GM12878 (cell line): ENCODE measurements around the gene TNFRSF14. TPM values are rescaled to one million over a fixed set of nuclear protein-coding genes. Genes with fewer than 3 reads are reported as not detected.

Experiments used
- ATAC-seq: fragments of 200-7000 bp; cut with Tn5 transposase; 3 replicates; pipeline ENCODE4 v1.9.1; 2020; ENCODE audit warnings: mild to moderate bottlenecking, moderate library complexity
- BruUV-seq: library from RNA; stranded (reverse); fragments of 400-500 nt; replicated peaks from 2 replicates; lab custom pipeline; 2021; lab: Mats Ljungman, UMichigan
- CTCF ChIA-PET: fragments of 300-600 bp; sonication (Branson Sonifier 250); formaldehyde crosslinking; extraction: SDS; loops from one replicate; lab custom pipeline; 2021; ENCODE audit warnings: inconsistent platforms; lab: Yijun Ruan, JAX
- POLR2A ChIA-PET: fragments of 350-600 bp; formaldehyde crosslinking; extraction: SDS; loops from one replicate; lab custom pipeline; 2021; ENCODE audit warnings: inconsistent platforms; lab: Charles Lee
- RAD21 ChIA-PET: fragments of 300-600 bp; sonication (Branson Sonifier 250); formaldehyde crosslinking; loops from one replicate; lab custom pipeline; 2023; ENCODE audit warnings: antibody characterized with exemption; ENCODE audit not compliant: unreplicated experiment; lab: Charles Lee
- SMC1A ChIA-PET: fragments of 300-600 bp; sonication (Branson Sonifier 250); formaldehyde crosslinking; loops from one replicate; lab custom pipeline; 2023; ENCODE audit not compliant: unreplicated experiment, uncharacterized antibody; lab: Charles Lee
- DNase-seq: peaks from one replicate; pipeline ENCODE4 v3.0.0-alpha.2; 2011; ENCODE audit warnings: low read depth, low spot score
- FAIRE-seq: peaks from 3 replicates; lab custom pipeline; 2011; peaks lifted over from hg19 to GRCh38; lab: Jason Lieb, UNC
- H2AFZ ChIP-seq: 2 replicates; pipeline ENCODE4 v1.6.0; 2011; ENCODE audit warnings: low read depth, low read length, control low read depth; ENCODE audit not compliant: control insufficient read depth
- H3K27ac ChIP-seq: 2 replicates; pipeline ENCODE4 v1.5.1; 2011; ENCODE audit warnings: control low read depth; ENCODE audit not compliant: control insufficient read depth, insufficient read depth
- H3K27me3 ChIP-seq, 2 experiments: replicated peaks in 1 of 2; 2 replicates each; pipeline versions ENCODE4 v1.6.0 to v1.6.1; 2011; ENCODE audit warnings: low read length in 1 of 2; ENCODE audit not compliant: control insufficient read depth in 2 of 2, insufficient read depth in 2 of 2
- H3K36me3 ChIP-seq, 2 experiments: 2 replicates each; pipeline ENCODE4 v1.5.1; 2011; ENCODE audit warnings: low read length in 1 of 2; ENCODE audit not compliant: control insufficient read depth in 2 of 2, insufficient read depth in 2 of 2
- H3K4me1 ChIP-seq: 2 replicates; pipeline ENCODE4 v1.6.1; 2011; ENCODE audit warnings: mild to moderate bottlenecking, low read length, moderate library complexity, mixed read lengths; ENCODE audit not compliant: control insufficient read depth, insufficient read depth
- H3K4me2 ChIP-seq: 2 replicates; pipeline ENCODE4 v1.6.0; 2011; ENCODE audit warnings: control low read depth; ENCODE audit not compliant: control insufficient read depth, insufficient read depth
- H3K4me3 ChIP-seq: fragments of 200-600 bp; sonication (generic); 2 replicates; pipeline ENCODE4 v1.5.1; 2016
- H3K79me2 ChIP-seq: 2 replicates; pipeline ENCODE4 v1.6.0; 2011; ENCODE audit warnings: low read length; ENCODE audit not compliant: control insufficient read depth, insufficient read depth
- H3K9ac ChIP-seq: 2 replicates; pipeline ENCODE4 v1.8.0; 2011; ENCODE audit warnings: low read length, control low read depth, mixed read lengths; ENCODE audit not compliant: control insufficient read depth, insufficient read depth
- H3K9me3 ChIP-seq: replicated peaks from 3 replicates; pipeline ENCODE4 v1.5.1; 2011; ENCODE audit warnings: mild to moderate bottlenecking, low read length; ENCODE audit not compliant: control insufficient read depth, insufficient read depth
- H4K20me1 ChIP-seq: 2 replicates; pipeline ENCODE4 v1.6.0; 2011; ENCODE audit not compliant: control insufficient read depth, insufficient read depth
- SMC3 ChIP-seq: IDR thresholded peaks from 2 replicates; pipeline ENCODE4 v1.6.1; 2011; ENCODE audit warnings: low read length, improper control_type of control experiment, borderline replicate concordance
- TCF12 ChIP-seq: IDR thresholded peaks from 2 replicates; pipeline ENCODE4 v1.6.1; 2011; ENCODE audit warnings: low read depth, mild to moderate bottlenecking, low read length
- ZNF217 ChIP-seq: fragments of 450-650 bp; IDR thresholded peaks from 2 replicates; pipeline ENCODE4 v1.6.1; 2017; ENCODE audit warnings: antibody characterized with exemption, mild to moderate bottlenecking
- WGBS: methylation state at CpG from one replicate; pipeline ENCODE4 v1.1.6; 2016; ENCODE audit warnings: low lambda C conversion rate; ENCODE audit not compliant: insufficient replicate concordance, insufficient coverage; ENCODE audit errors: missing lambda C conversion rate; 5-methylcytosine and 5-hydroxymethylcytosine counted together
- in situ Hi-C: fragments of 300-500 bp; cut with MboI; formaldehyde crosslinking; loops from 9 replicates; pipeline ENCODE4 v1.14.3; 2018; ENCODE audit warnings: mixed read lengths
- intact Hi-C: fragments of 100-400 bp; cut with micrococcal nuclease; formaldehyde crosslinking; loops from one replicate; pipeline ENCODE4 v1.14.2; 2022; ENCODE audit not compliant: unreplicated experiment
- polyA plus RNA-seq, 11 experiments: library from polyadenylated mRNA; depleted of rRNA in 4 of 11; unstranded in 6 of 11; stranded (reverse) in 5 of 11; fragments of >200 nt; fragmentation: Nextera tagmentation in 4 of 11; fragmentation: Illumina TruSeq in 1 of 11; extraction: Ambion mirVana in 4 of 11; extraction: Trizol in 1 of 11; gene quantifications; 1 replicate in 1 of 11; 2 replicates in 10 of 11; pipeline versions ENCODE4 v1.2.1 to v1.2.3, GENCODE V29; 2011 to 2016; ENCODE audit warnings: inconsistent platforms in 2 of 11, missing spikeins in 2 of 11, low read depth in 1 of 11
- total RNA-seq, 4 experiments: library from RNA; depleted of rRNA in 3 of 4; stranded (reverse); fragments of >200 nt in 3 of 4; fragmentation: Illumina TruSeq in 1 of 4; extraction: Trizol in 1 of 4; gene quantifications; 2 replicates each; pipeline versions ENCODE4 v1.2.1 to v1.2.3, GENCODE V29; 2013 to 2021
- TF ChIP-seq, protein P1 (sequence below), 3 experiments: IDR thresholded peaks in 2 of 3; conservative IDR thresholded peaks in 1 of 3; 2 replicates each; pipeline ENCODE4 v1.5.1; 2011; ENCODE audit warnings: low read depth in 3 of 3, low read length in 3 of 3, mild to moderate bottlenecking in 3 of 3, control low read depth in 2 of 3, moderate library complexity in 2 of 3, inconsistent platforms in 1 of 3, mixed read lengths in 1 of 3; ENCODE audit not compliant: control insufficient read depth in 2 of 3, insufficient read depth in 1 of 3; ENCODE audit errors: extremely low read depth in 1 of 3

TNFRSF14 gene
- total and polyA plus RNA-seq, 10 of the 15 experiments (the other 5 are each of a cell fraction or from before 2014, with no cell fraction given): 0.43 to 114 (median 41.5) TPM

GRCh38 chr1:2523191-2523890 lies 32.8 kb upstream of the TNFRSF14 start:
- Histone ChIP-seq H3K4me1 (peaks cover 18% of the 10 kb centered on the region), H2AFZ (no peak overlapping the region), H3K79me2 (peaks cover 36% of the 10 kb centered on the region), H3K27ac (no peak overlapping the region; the same call in 1 of the 2 replicates), H4K20me1 (peaks cover 3% of the 10 kb centered on the region; the same call in 1 of the 2 replicates), H3K36me3 (peaks cover 7 to 26% of the 10 kb centered on the region in 2 experiments; a peak in 3 of 4 replicates), H3K27me3 (no peaks in the 10 kb centered on the region), H3K9ac (peak overlapping the region; percentile 15; the same call in 1 of the 2 replicates), H3K4me2 (peak overlapping the region; percentile 54; the same call in 1 of the 2 replicates), H3K4me3 (peak overlapping the region; percentile 98; the same call in 1 of the 2 replicates), H3K9me3 (no peaks in the 10 kb centered on the region)
- 95% methylated on average over 32 of the region's 32 CpGs for WGBS
- intact Hi-C loops: no loop called here
- ChIA-PET POLR2A (interaction anchor here (0.8 to 3.7 kb wide), 2 partner anchors 22 to 53 kb away, joined by 3 to 19 read pairs; no protein-coding TSS in a partner anchor), CTCF (interaction anchor here (0.6 to 3.8 kb wide), 13 partner anchors 13 to 328 kb away, joined by 3 to 28 read pairs (median 5); partner anchors contain the start of gene FAAP20), SMC1A (interaction anchor here (0.7 to 1.5 kb wide), 5 partner anchors 22 to 111 kb away, joined by 3 to 11 read pairs (median 3); partner anchors contain the start of gene PEX10), RAD21 (interaction anchor here (1.0 to 5.9 kb wide), 4 partner anchors 23 to 110 kb away, joined by 3 to 86 read pairs (median 4); partner anchors contain the start of gene PEX10)
- TF ChIP-seq ZNF217 (no peak), TCF12 (0 out of 2 replicates have a peak, but pooled peaks have one; percentile 65), SMC3 (peak; percentile 23; the same call in 1 of the 2 replicates)
- TF ChIP-seq, protein P1, sequence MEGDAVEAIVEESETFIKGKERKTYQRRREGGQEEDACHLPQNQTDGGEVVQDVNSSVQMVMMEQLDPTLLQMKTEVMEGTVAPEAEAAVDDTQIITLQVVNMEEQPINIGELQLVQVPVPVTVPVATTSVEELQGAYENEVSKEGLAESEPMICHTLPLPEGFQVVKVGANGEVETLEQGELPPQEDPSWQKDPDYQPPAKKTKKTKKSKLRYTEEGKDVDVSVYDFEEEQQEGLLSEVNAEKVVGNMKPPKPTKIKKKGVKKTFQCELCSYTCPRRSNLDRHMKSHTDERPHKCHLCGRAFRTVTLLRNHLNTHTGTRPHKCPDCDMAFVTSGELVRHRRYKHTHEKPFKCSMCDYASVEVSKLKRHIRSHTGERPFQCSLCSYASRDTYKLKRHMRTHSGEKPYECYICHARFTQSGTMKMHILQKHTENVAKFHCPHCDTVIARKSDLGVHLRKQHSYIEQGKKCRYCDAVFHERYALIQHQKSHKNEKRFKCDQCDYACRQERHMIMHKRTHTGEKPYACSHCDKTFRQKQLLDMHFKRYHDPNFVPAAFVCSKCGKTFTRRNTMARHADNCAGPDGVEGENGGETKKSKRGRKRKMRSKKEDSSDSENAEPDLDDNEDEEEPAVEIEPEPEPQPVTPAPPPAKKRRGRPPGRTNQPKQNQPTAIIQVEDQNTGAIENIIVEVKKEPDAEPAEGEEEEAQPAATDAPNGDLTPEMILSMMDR (IDR thresholded peaks at IDR 0.05 in 2 of 3, conservative IDR thresholded peaks at IDR 0.05 in 1 of 3; ENCODE audit: control insufficient read depth in 2 of 3, extremely low read depth in 1 of 3, insufficient read depth in 1 of 3, low read depth in 3 of 3, low read length in 3 of 3): peak in 2 of 3 experiments; percentile 41 to 54; a peak in 4 of 6 replicates
- BruUV-seq: no TSS peak
- DNase-seq (no peak), FAIRE-seq (no peak), ATAC-seq (0 out of 3 replicates have a peak, but pooled peaks have one; percentile 7)
- in situ Hi-C loops: loop anchor here (10.0 kb wide), 1 partner anchor 319 kb away; no protein-coding TSS in a partner anchor
